GM19455 (cell line): ENCODE measurements around the gene ROCK2.
"Not testable (repeated sequence)": the region's sequence is repeated elsewhere in the genome, so short reads cannot be mapped to it uniquely, and the experiment has no call there.

Experiments
- ATAC-seq: cut with Tn5 transposase; IDR thresholded peaks from one replicate; pipeline ENCODE4 v1.9.1; 2021; ENCODE audit not compliant: unreplicated experiment

Gene ROCK2

GRCh38 chr2:11342551-11343367 lies 1.7 kb downstream of the ROCK2 start:
- ATAC-seq: no peak

- ATAC-seq: no peak
Observed at GRCh38 chr2:11340717-11341116, 3.7 kb downstream of the ROCK2 start.

- ATAC-seq: no peak
Observed at GRCh38 chr2:11339508-11340083, 4.8 kb downstream of the ROCK2 start.

- ATAC-seq: no peak
Observed at GRCh38 chr2:11338580-11338979, 5.9 kb downstream of the ROCK2 start.

GRCh38 chr2:11337909-11338308 lies 6.5 kb downstream of the ROCK2 start:
- no peak for ATAC-seq

- no peak for ATAC-seq
Observed at GRCh38 chr2:11336189-11336588, 8.2 kb downstream of the ROCK2 start.

GRCh38 chr2:11333427-11334183 lies 10.8 kb downstream of the ROCK2 start:
- ATAC-seq: no peak

- ATAC-seq: no peak
Observed at GRCh38 chr2:11332596-11332995, 11.8 kb downstream of the ROCK2 start.

GRCh38 chr2:11330457-11331142 lies 13.8 kb downstream of the ROCK2 start:
- ATAC-seq: no peak

- no peak for ATAC-seq
Observed at GRCh38 chr2:11329776-11330175, 14.7 kb downstream of the ROCK2 start.

- ATAC-seq: not testable (repeated sequence)
Observed at GRCh38 chr2:11328522-11328921, 15.9 kb downstream of the ROCK2 start.

- no peak for ATAC-seq
Observed at GRCh38 chr2:11327871-11328270, 16.6 kb downstream of the ROCK2 start.

GRCh38 chr2:11326677-11327211 lies 17.7 kb downstream of the ROCK2 start:
- ATAC-seq: no peak

GRCh38 chr2:11325961-11326676 lies 18.3 kb downstream of the ROCK2 start:
- no peak for ATAC-seq

- no peak for ATAC-seq
Observed at GRCh38 chr2:11321847-11322246, 22.6 kb downstream of the ROCK2 start.

- no peak for ATAC-seq
Observed at GRCh38 chr2:11320698-11321492, 23.5 kb downstream of the ROCK2 start.

GRCh38 chr2:11319939-11320338 lies 24.5 kb downstream of the ROCK2 start:
- ATAC-seq: no peak

- ATAC-seq: no peak
Observed at GRCh38 chr2:11315074-11315705, 29.2 kb downstream of the ROCK2 start.

GRCh38 chr2:11314487-11314886 lies 29.9 kb downstream of the ROCK2 start:
- ATAC-seq: no peak
